ENCODE results near the gene EPHA4.

The EPHA4 gene

GRCh38 chr2:221553333-221553732 lies 18.8 kb downstream of the EPHA4 start:
- in situ Hi-C loops (cut with MboI; ENCODE audit: low pct_unique_long_range_greater_than_20kb, low sequenced_read_pairs, unreplicated experiment): no loop called here
- no peak for TF ChIP-seq CTCF (IDR thresholded peaks at IDR 0.05; ENCODE audit: extremely low read depth, insufficient read depth, missing control alignments)
- DNase-seq (ENCODE audit: low spot score): no peak

- no peak for TF ChIP-seq CTCF (IDR thresholded peaks at IDR 0.05; ENCODE audit: extremely low read depth, insufficient read depth, missing control alignments)
- DNase-seq (ENCODE audit: low spot score): no peak
- in situ Hi-C loops (cut with MboI; ENCODE audit: low pct_unique_long_range_greater_than_20kb, low sequenced_read_pairs, unreplicated experiment): no loop called here
Measured at GRCh38 chr2:221552291-221552690, 19.8 kb downstream of the EPHA4 start.

GRCh38 chr2:221551864-221552263 lies 20.2 kb downstream of the EPHA4 start:
- in situ Hi-C loops (cut with MboI; ENCODE audit: low pct_unique_long_range_greater_than_20kb, low sequenced_read_pairs, unreplicated experiment): no loop called here
- DNase-seq (ENCODE audit: low spot score): no peak
- no peak for TF ChIP-seq CTCF (IDR thresholded peaks at IDR 0.05; ENCODE audit: extremely low read depth, insufficient read depth, missing control alignments)

GRCh38 chr2:221549143-221549542 lies 23.0 kb downstream of the EPHA4 start:
- DNase-seq (ENCODE audit: low spot score): no peak
- in situ Hi-C loops (cut with MboI; ENCODE audit: low pct_unique_long_range_greater_than_20kb, low sequenced_read_pairs, unreplicated experiment): no loop called here
- no peak for TF ChIP-seq CTCF (IDR thresholded peaks at IDR 0.05; ENCODE audit: extremely low read depth, insufficient read depth, missing control alignments)

- DNase-seq (ENCODE audit: low spot score): no peak
- in situ Hi-C loops (cut with MboI; ENCODE audit: low pct_unique_long_range_greater_than_20kb, low sequenced_read_pairs, unreplicated experiment): no loop called here
- TF ChIP-seq CTCF (IDR thresholded peaks at IDR 0.05; ENCODE audit: extremely low read depth, insufficient read depth, missing control alignments): no peak
Measured at GRCh38 chr2:221546505-221547225, 25.4 kb downstream of the EPHA4 start.

- TF ChIP-seq CTCF (IDR thresholded peaks at IDR 0.05; ENCODE audit: extremely low read depth, insufficient read depth, missing control alignments): no peak
- in situ Hi-C loops (cut with MboI; ENCODE audit: low pct_unique_long_range_greater_than_20kb, low sequenced_read_pairs, unreplicated experiment): no loop called here
Measured at GRCh38 chr2:221541131-221541735, 30.9 kb downstream of the EPHA4 start.

More at GRCh38 chr2:221541131-221541735, 30.9 kb downstream of the EPHA4 start:
- DNase-seq (ENCODE audit: low spot score): no peak

Measured in GM13977 (cell line).